H1 (cell line): ENCODE results near the gene RIMBP2. TPM values are rescaled to one million over a fixed set of nuclear protein-coding genes. Genes with fewer than 3 reads are reported as not detected.

ENCODE experiments used
- CTCF ChIA-PET: fragments of 300-600 bp; sonication (Branson Sonifier 250); formaldehyde crosslinking; loops from one replicate; lab custom pipeline; 2021; ENCODE audit not compliant: partially characterized antibody; lab: Charles Lee
- POLR2A ChIA-PET: fragments of 300-600 bp; sonication (Branson Sonifier 250); formaldehyde crosslinking; loops from one replicate; lab custom pipeline; 2021; ENCODE audit warnings: inconsistent platforms; ENCODE audit not compliant: partially characterized antibody; lab: Charles Lee
- DNase-seq, 2 experiments: peaks; one replicate each; pipeline versions ENCODE4 v3.0.0 to v3.0.0-alpha.2; 2010 to 2022; ENCODE audit warnings: low spot score in 2 of 2, low read depth in 1 of 2, mixed read lengths in 1 of 2
- FAIRE-seq: peaks from 2 replicates; lab custom pipeline; 2011; peaks lifted over from hg19 to GRCh38; lab: Jason Lieb, UNC
- H2AFZ ChIP-seq: 2 replicates; pipeline ENCODE4 v1.8.1; 2012; ENCODE audit warnings: low read length, inconsistent platforms
- H2AK5ac ChIP-seq: 2 replicates; pipeline ENCODE4 v1.6.1; 2013; ENCODE audit warnings: low read depth, low read length
- H2BK120ac ChIP-seq: replicated peaks from 2 replicates; pipeline ENCODE3; 2013; ENCODE audit warnings: low read depth, low read length, inconsistent platforms
- H2BK12ac ChIP-seq: 2 replicates; pipeline ENCODE4 v1.6.1; 2013; ENCODE audit warnings: low read depth, low read length
- H2BK15ac ChIP-seq: 2 replicates; pipeline ENCODE4 v1.6.1; 2013; ENCODE audit warnings: low read length
- H2BK20ac ChIP-seq: 2 replicates; pipeline ENCODE4 v1.6.1; 2013; ENCODE audit warnings: low read length
- H2BK5ac ChIP-seq: 2 replicates; pipeline ENCODE4 v1.6.1; 2013; ENCODE audit warnings: low read depth, low read length
- H3K14ac ChIP-seq: 2 replicates; pipeline ENCODE4 v1.6.1; 2013; ENCODE audit warnings: inconsistent platforms; ENCODE audit not compliant: insufficient read length
- H3K18ac ChIP-seq: 2 replicates; pipeline ENCODE4 v1.6.1; 2013; ENCODE audit warnings: low read length; ENCODE audit errors: extremely low read depth
- H3K23ac ChIP-seq: 2 replicates; pipeline ENCODE4 v1.6.1; 2013; ENCODE audit warnings: inconsistent platforms; ENCODE audit not compliant: insufficient read length
- H3K23me2 ChIP-seq: 2 replicates; pipeline ENCODE4 v1.6.1; 2013; ENCODE audit warnings: low read depth, low read length
- H3K27ac ChIP-seq: 2 replicates; pipeline ENCODE4 v1.6.1; 2011; ENCODE audit warnings: low read depth, low read length, inconsistent platforms
- H3K27me3 ChIP-seq, 4 experiments: replicated peaks in 1 of 4; 1 replicate in 1 of 4; 2 replicates in 3 of 4; pipeline versions ENCODE4 v1.6.1 to v1.8.1; 2011 to 2013; ENCODE audit warnings: low read length in 3 of 4, mild to moderate bottlenecking in 3 of 4, inconsistent platforms in 2 of 4, mixed read lengths in 2 of 4, moderate library complexity in 1 of 4; ENCODE audit not compliant: control insufficient read depth in 3 of 4, insufficient read depth in 3 of 4; ENCODE audit errors: extremely low read depth in 1 of 4
- H3K36me3 ChIP-seq, 4 experiments: 2 replicates each; pipeline versions ENCODE4 v1.6.1 to v1.8.1; 2011 to 2013; ENCODE audit warnings: mild to moderate bottlenecking in 4 of 4, low read length in 3 of 4, moderate library complexity in 2 of 4, control low read depth in 1 of 4, inconsistent platforms in 1 of 4; ENCODE audit not compliant: insufficient read depth in 4 of 4, control insufficient read depth in 2 of 4
- H3K4ac ChIP-seq: replicated peaks from 2 replicates; pipeline ENCODE3; 2013; ENCODE audit warnings: low read length, low read depth, mixed read lengths, inconsistent platforms; ENCODE audit not compliant: insufficient read length
- H3K4me1 ChIP-seq, 4 experiments: replicated peaks in 1 of 4; 1 replicate in 1 of 4; 2 replicates in 3 of 4; pipeline versions ENCODE4 v1.6.1 to v1.8.1; 2011 to 2013; ENCODE audit warnings: low read length in 3 of 4, inconsistent platforms in 2 of 4, mixed read lengths in 1 of 4; ENCODE audit not compliant: insufficient read depth in 4 of 4, control insufficient read depth in 3 of 4
- H3K4me2 ChIP-seq, 2 experiments: 2 replicates each; pipeline versions ENCODE4 v1.6.1 to v1.8.1; 2011 to 2013; ENCODE audit warnings: low read depth in 2 of 2, low read length in 2 of 2, control low read depth in 1 of 2, inconsistent platforms in 1 of 2, mild to moderate bottlenecking in 1 of 2; ENCODE audit not compliant: insufficient read depth in 1 of 2
- H3K4me3 ChIP-seq, 4 experiments: fragments of 200-600, 300-600 bp in 1 of 4; sonication (generic), shearing (Covaris generic), sonication (Bioruptor Twin) in 1 of 4; 2 replicates each; pipeline versions ENCODE4 v1.5.1 to v1.8.1; 2011 to 2016; ENCODE audit warnings: low read length in 4 of 4, low read depth in 3 of 4, control low read depth in 2 of 4, inconsistent platforms in 2 of 4, mild to moderate bottlenecking in 2 of 4, mixed read lengths in 1 of 4, moderate library complexity in 1 of 4; ENCODE audit not compliant: insufficient read depth in 2 of 4; ENCODE audit errors: extremely low read depth in 1 of 4
- H3K56ac ChIP-seq: replicated peaks from 2 replicates; pipeline ENCODE3; 2013; ENCODE audit warnings: low read depth, mild to moderate bottlenecking, mixed read lengths, low read length, inconsistent platforms; ENCODE audit not compliant: insufficient read length
- H3K79me1 ChIP-seq: 2 replicates; pipeline ENCODE4 v1.6.1; 2013; ENCODE audit warnings: low read depth, low read length, control low read depth
- H3K79me2 ChIP-seq, 2 experiments: 2 replicates each; pipeline versions ENCODE4 v1.6.1 to v1.8.1; 2012 to 2013; ENCODE audit warnings: low read length in 2 of 2, mild to moderate bottlenecking in 2 of 2, inconsistent platforms in 1 of 2; ENCODE audit not compliant: insufficient read depth in 2 of 2, control insufficient read depth in 1 of 2
- H3K9ac ChIP-seq, 4 experiments: replicated peaks in 1 of 4; 1 replicate in 1 of 4; 2 replicates in 3 of 4; pipeline versions ENCODE4 v1.6.1 to v1.8.1; 2011 to 2013; ENCODE audit warnings: low read depth in 3 of 4, low read length in 3 of 4, control low read depth in 2 of 4, mild to moderate bottlenecking in 2 of 4, moderate library complexity in 2 of 4, inconsistent platforms in 1 of 4; ENCODE audit errors: extremely low read depth in 1 of 4
- H3K9me3 ChIP-seq, 2 experiments: 2 replicates each; pipeline versions ENCODE4 v1.6.1 to v1.8.1; 2012 to 2013; ENCODE audit warnings: mild to moderate bottlenecking in 2 of 2, moderate library complexity in 2 of 2, control low read depth in 1 of 2, inconsistent platforms in 1 of 2, low read depth in 1 of 2, low read length in 1 of 2, mixed read lengths in 1 of 2; ENCODE audit not compliant: insufficient read depth in 2 of 2
- H4K20me1 ChIP-seq, 2 experiments: replicated peaks in 1 of 2; 2 replicates each; pipeline versions ENCODE3 to v1.8.1; 2011 to 2013; ENCODE audit warnings: inconsistent platforms in 2 of 2, low read length in 2 of 2, mild to moderate bottlenecking in 1 of 2; ENCODE audit not compliant: insufficient read depth in 2 of 2, control insufficient read depth in 1 of 2
- H4K5ac ChIP-seq: 2 replicates; pipeline ENCODE4 v1.6.1; 2013; ENCODE audit warnings: low read length, low read depth, mixed read lengths, inconsistent platforms; ENCODE audit not compliant: insufficient read length
- H4K8ac ChIP-seq: 2 replicates; pipeline ENCODE4 v1.8.0; 2013; ENCODE audit warnings: mild to moderate bottlenecking, moderate library complexity, low read length, inconsistent platforms; ENCODE audit not compliant: insufficient read depth; ENCODE audit errors: extremely low read depth
- H4K91ac ChIP-seq: replicated peaks from 2 replicates; pipeline ENCODE3; 2013; ENCODE audit warnings: low read length, mixed read lengths, inconsistent platforms; ENCODE audit not compliant: insufficient read length
- BRCA1 ChIP-seq: IDR thresholded peaks from 2 replicates; pipeline ENCODE4 v1.6.1; 2012; ENCODE audit warnings: low read depth, low read length, improper control_type of control experiment
- CHD1 ChIP-seq: IDR thresholded peaks from 2 replicates; pipeline ENCODE4 v1.6.1; 2012; ENCODE audit warnings: low read depth, low read length, improper control_type of control experiment
- FOSL1 ChIP-seq: IDR thresholded peaks from 2 replicates; pipeline ENCODE4 v1.6.1; 2011; ENCODE audit warnings: mild to moderate bottlenecking, low read depth, low read length, moderate library complexity; ENCODE audit not compliant: insufficient read depth
- HDAC2 ChIP-seq, 2 experiments: fragments of 300-600 bp in 1 of 2; sonication (generic) in 1 of 2; IDR thresholded peaks; 2 replicates each; pipeline ENCODE4 v1.6.1; 2011 to 2012; ENCODE audit warnings: low read depth in 2 of 2, low read length in 2 of 2, mild to moderate bottlenecking in 2 of 2, moderate library complexity in 2 of 2, borderline replicate concordance in 1 of 2, inconsistent platforms in 1 of 2
- PHF8 ChIP-seq: fragments of 200-600 bp; sonication (generic); conservative IDR thresholded peaks from 2 replicates; pipeline ENCODE4 v1.7.1; 2012; ENCODE audit warnings: low read depth, mild to moderate bottlenecking, inconsistent platforms, low read length, moderate library complexity
- SRF ChIP-seq: IDR thresholded peaks from 2 replicates; pipeline ENCODE4 v1.6.1; 2011; ENCODE audit warnings: mild to moderate bottlenecking, low read depth, low read length, moderate library complexity
- TCF12 ChIP-seq: IDR thresholded peaks from 2 replicates; pipeline ENCODE4 v1.6.1; 2011; ENCODE audit warnings: low read depth, mild to moderate bottlenecking, low read length
- WGBS, 2 experiments: shearing (Covaris generic) in 1 of 2; methylation state at CpG; one replicate each; pipeline versions ENCODE4 v1.1.6 to v1.1.7; 2013 to 2015; ENCODE audit warnings: low lambda C conversion rate in 2 of 2, mixed read lengths in 2 of 2, inconsistent platforms in 1 of 2, low coverage in 1 of 2, missing lambda C conversion rate in 1 of 2; ENCODE audit not compliant: insufficient replicate concordance in 2 of 2, insufficient coverage in 1 of 2, insufficient read length in 1 of 2; ENCODE audit errors: extremely low coverage in 1 of 2, missing lambda C conversion rate in 1 of 2; 5-methylcytosine and 5-hydroxymethylcytosine counted together
- polyA plus RNA-seq, 7 experiments: library from polyadenylated mRNA; depleted of rRNA in 3 of 7; stranded (reverse) in 5 of 7; unstranded in 2 of 7; fragments of >200 nt in 5 of 7; fragments of 200-250 nt in 2 of 7; gene quantifications; 1 replicate in 5 of 7; 2 replicates in 1 of 7; 4 replicates in 1 of 7; pipeline versions ENCODE4 v1.2.1 to v1.2.3, GENCODE V29; 2011 to 2013; ENCODE audit warnings: missing spikeins in 2 of 7, mixed read lengths in 2 of 7
- total RNA-seq: library from RNA; stranded (reverse); fragmentation: NEBNext Ultra II Directional; extraction: Animal tissue kit (Norgen Biotek cat#: 25700); gene quantifications from 2 replicates; pipeline ENCODE4 v1.2.1, GENCODE V29; 2021
- TF ChIP-seq, protein P1 (sequence below): IDR thresholded peaks from 2 replicates; pipeline ENCODE4 v1.6.1; 2012; ENCODE audit warnings: low read length, inconsistent platforms

The RIMBP2 gene
- total and polyA plus RNA-seq, 2 of the 8 experiments (the other 6 are each of a cell fraction or from before 2014, with no cell fraction given) = 0.18 to 0.65 TPM

DNA sequence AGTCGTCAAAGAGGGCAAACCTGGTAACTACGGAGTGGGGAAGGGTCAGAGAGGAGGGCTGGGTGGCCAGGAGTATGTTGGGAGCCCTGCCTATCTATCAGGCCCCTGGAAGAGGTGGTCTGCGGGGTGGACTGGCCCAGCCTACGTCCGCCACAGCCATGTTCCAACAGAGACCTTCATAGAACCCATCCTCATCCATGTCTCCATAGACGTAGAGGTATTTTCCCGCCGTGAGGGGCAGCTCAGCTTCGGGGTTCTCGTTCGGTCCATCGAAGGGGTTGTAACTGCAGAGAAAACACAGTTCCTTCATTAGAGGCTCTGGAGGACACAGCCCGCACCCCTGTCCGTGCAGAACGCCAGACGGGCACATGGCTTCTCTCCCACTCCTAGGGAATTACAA, 271.1 kb downstream of the RIMBP2 start:
- Histone ChIP-seq H2AK5ac (no peak overlapping the region), H4K5ac (no peak overlapping the region), H3K56ac (no peak overlapping the region), H3K4ac (no peak overlapping the region), H3K27me3 (no peaks in the 10 kb centered on the region), H2BK15ac (no peak overlapping the region), H3K4me1 (no peaks in the 10 kb centered on the region), H4K20me1 (no peaks in the 10 kb centered on the region), H3K23ac (no peak overlapping the region), H3K9me3 (peaks cover 0 to 5% of the 10 kb centered on the region in 2 experiments; a peak in 1 of 4 replicates), H3K4me2 (no peak overlapping the region), H3K79me1 (no peaks in the 10 kb centered on the region), H4K8ac (no peak overlapping the region), H2BK20ac (no peak overlapping the region), H2BK120ac (no peak overlapping the region), H4K91ac (no peak overlapping the region), H3K4me3 (no peak overlapping the region), H3K23me2 (no peaks in the 10 kb centered on the region; the same call in 1 of the 2 replicates), H2AFZ (no peak overlapping the region), H3K14ac (no peak overlapping the region), H3K9ac (no peak overlapping the region), H2BK12ac (no peak overlapping the region), H3K79me2 (no peaks in the 10 kb centered on the region), H3K36me3 (no peaks in the 10 kb centered on the region), H2BK5ac (no peak overlapping the region), H3K27ac (no peak overlapping the region), H3K18ac (no peak overlapping the region)
- TF ChIP-seq, protein P1, sequence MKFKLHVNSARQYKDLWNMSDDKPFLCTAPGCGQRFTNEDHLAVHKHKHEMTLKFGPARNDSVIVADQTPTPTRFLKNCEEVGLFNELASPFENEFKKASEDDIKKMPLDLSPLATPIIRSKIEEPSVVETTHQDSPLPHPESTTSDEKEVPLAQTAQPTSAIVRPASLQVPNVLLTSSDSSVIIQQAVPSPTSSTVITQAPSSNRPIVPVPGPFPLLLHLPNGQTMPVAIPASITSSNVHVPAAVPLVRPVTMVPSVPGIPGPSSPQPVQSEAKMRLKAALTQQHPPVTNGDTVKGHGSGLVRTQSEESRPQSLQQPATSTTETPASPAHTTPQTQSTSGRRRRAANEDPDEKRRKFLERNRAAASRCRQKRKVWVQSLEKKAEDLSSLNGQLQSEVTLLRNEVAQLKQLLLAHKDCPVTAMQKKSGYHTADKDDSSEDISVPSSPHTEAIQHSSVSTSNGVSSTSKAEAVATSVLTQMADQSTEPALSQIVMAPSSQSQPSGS = no peak
- TF ChIP-seq SRF (no peak), HDAC2 (IDR thresholded peaks at IDR 0.05; ENCODE audit: borderline replicate concordance in 1 of 2, low read depth in 2 of 2, low read length in 2 of 2) (no peak), PHF8 (no peak), CHD1 (no peak), BRCA1 (no peak), TCF12 (no peak), FOSL1 (no peak)
- ChIA-PET POLR2A (no interaction called here), CTCF (interaction anchor here (1.5 kb wide), 1 partner anchor 15 kb away, joined by 3 read pairs; no protein-coding TSS in a partner anchor)
- DNase-seq (no peak), FAIRE-seq (no peak)
- 92% methylated on average over 16 of the region's 16 CpGs; no CpG with 5 or more reads in 1 of the 2 experiments for WGBS, 2 experiments
